Measurements from ENCODE around the gene NOLC1. TPM values are rescaled to one million over a fixed set of nuclear protein-coding genes. Genes with fewer than 3 reads are reported as not detected.

The NOLC1 gene
- total RNA-seq, 1 experiment from 2014 or later = 165 TPM

GRCh38 chr10:102159051-102159597, 6.9 kb downstream of the NOLC1 start:
- Mint-ChIP-seq H3K27me3 (ENCODE audit: low read depth) (no peaks in the 10 kb centered on the region), H3K9me3 (no peaks in the 10 kb centered on the region), H3K4me3 (no peak overlapping the region), H3K36me3 (peaks cover 92% of the 10 kb centered on the region), H3K4me1 (peaks cover 12% of the 10 kb centered on the region), H3K27ac (no peak overlapping the region)
- TF ChIP-seq ZNF317 (CRISPR knock-in tag; IDR thresholded peaks at IDR 0.05; ENCODE audit: borderline replicate concordance, low read depth) = no peak
- TF ChIP-seq, protein P1, sequence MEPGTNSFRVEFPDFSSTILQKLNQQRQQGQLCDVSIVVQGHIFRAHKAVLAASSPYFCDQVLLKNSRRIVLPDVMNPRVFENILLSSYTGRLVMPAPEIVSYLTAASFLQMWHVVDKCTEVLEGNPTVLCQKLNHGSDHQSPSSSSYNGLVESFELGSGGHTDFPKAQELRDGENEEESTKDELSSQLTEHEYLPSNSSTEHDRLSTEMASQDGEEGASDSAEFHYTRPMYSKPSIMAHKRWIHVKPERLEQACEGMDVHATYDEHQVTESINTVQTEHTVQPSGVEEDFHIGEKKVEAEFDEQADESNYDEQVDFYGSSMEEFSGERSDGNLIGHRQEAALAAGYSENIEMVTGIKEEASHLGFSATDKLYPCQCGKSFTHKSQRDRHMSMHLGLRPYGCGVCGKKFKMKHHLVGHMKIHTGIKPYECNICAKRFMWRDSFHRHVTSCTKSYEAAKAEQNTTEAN (CRISPR knock-in tag; IDR thresholded peaks at IDR 0.05) = no peak
- DNase-seq (ENCODE audit: low spot score) (no peak), ATAC-seq (no peak)
- ChIA-PET POLR2A (interaction anchor here (0.6 kb wide), 1 partner anchor 197 kb away, joined by 3 read pairs; no protein-coding TSS in a partner anchor), CTCF (interaction anchor here (0.6 to 2.8 kb wide), 2 partner anchors 11 to 320 kb away, joined by 3 to 18 read pairs; no protein-coding TSS in a partner anchor)

DNA sequence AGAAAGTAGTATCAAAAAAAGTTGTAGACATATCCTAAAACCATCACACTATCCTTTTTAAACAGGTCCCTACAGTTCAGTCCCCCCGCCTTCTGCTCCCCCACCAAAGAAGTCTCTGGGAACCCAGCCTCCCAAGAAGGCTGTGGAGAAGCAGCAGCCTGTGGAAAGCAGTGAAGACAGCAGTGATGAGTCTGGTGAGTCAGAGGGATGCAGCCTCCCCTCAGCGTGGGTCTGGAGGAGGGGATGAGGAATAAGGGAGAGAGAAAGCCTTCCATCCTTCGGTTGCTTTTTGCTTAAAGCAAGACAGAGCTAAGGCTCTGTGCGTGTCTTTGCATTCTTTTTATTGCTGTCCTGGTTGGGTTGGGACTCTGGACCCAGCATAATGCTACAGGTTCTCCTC, 7.6 kb downstream of the NOLC1 start:
- ChIA-PET CTCF (interaction anchor here (1.1 to 2.8 kb wide), 2 partner anchors 10 to 72 kb away, joined by 3 to 18 read pairs; no protein-coding TSS in a partner anchor), POLR2A (interaction anchor here (0.6 kb wide), 1 partner anchor 196 kb away, joined by 3 read pairs; no protein-coding TSS in a partner anchor)
- no peaks in the 10 kb centered on the region for H3K9me3 Mint-ChIP-seq
- ATAC-seq = no peak
- no peaks in the 10 kb centered on the region for H3K27me3 Mint-ChIP-seq (ENCODE audit: low read depth)
- peaks cover 85% of the 10 kb centered on the region for H3K36me3 Mint-ChIP-seq
- TF ChIP-seq GABPB1 (CRISPR knock-in tag; IDR thresholded peaks at IDR 0.05) = no peak
- TF ChIP-seq, protein P2, sequence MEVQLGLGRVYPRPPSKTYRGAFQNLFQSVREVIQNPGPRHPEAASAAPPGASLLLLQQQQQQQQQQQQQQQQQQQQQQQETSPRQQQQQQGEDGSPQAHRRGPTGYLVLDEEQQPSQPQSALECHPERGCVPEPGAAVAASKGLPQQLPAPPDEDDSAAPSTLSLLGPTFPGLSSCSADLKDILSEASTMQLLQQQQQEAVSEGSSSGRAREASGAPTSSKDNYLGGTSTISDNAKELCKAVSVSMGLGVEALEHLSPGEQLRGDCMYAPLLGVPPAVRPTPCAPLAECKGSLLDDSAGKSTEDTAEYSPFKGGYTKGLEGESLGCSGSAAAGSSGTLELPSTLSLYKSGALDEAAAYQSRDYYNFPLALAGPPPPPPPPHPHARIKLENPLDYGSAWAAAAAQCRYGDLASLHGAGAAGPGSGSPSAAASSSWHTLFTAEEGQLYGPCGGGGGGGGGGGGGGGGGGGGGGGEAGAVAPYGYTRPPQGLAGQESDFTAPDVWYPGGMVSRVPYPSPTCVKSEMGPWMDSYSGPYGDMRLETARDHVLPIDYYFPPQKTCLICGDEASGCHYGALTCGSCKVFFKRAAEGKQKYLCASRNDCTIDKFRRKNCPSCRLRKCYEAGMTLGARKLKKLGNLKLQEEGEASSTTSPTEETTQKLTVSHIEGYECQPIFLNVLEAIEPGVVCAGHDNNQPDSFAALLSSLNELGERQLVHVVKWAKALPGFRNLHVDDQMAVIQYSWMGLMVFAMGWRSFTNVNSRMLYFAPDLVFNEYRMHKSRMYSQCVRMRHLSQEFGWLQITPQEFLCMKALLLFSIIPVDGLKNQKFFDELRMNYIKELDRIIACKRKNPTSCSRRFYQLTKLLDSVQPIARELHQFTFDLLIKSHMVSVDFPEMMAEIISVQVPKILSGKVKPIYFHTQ (CRISPR knock-in tag; IDR thresholded peaks at IDR 0.05) = no peak
- no peak overlapping the region for H3K27ac Mint-ChIP-seq
- H3K4me1 Mint-ChIP-seq = peaks cover 8% of the 10 kb centered on the region
- no peak for DNase-seq (ENCODE audit: low spot score)
- H3K4me3 Mint-ChIP-seq = no peak overlapping the region

DNA sequence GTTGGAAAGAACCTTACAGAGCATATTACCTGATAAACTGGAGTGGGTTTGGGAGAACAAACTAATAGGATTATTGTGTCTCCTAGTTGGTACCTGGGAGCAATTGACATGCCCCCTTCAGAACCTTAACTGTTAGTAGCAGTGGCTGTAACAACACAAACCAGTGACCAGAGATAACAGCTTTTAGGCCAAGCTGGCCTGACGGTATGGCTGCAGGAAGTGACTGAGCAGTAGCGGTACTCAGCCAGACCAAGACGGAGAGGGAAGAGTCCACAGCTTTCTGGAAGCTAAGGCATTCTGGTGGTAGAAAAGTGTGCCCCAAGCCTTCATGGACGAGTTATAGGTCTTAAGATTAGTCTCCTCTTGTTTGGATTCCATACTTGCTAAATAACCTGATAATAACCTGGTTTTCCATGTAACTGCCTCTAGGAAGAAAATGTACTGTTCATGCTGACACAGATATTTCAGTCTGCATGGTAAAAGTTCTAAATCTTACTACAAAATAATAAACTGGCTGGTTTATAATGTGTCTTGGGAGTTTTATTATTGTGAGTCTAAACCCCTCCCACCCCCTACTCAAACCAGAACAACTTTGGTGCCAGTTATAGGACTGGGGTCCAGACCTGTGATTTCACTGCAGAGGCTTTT, 11.3 kb downstream of the NOLC1 start:
- H3K9me3 Mint-ChIP-seq = no peaks in the 10 kb centered on the region
- H3K27ac Mint-ChIP-seq = peak overlapping the region; percentile 70; the same call in 1 of the 2 replicates
- ChIA-PET POLR2A (no interaction called here), CTCF (no interaction called here)
- no peak for TF ChIP-seq KAT7 (CRISPR knock-in tag; IDR thresholded peaks at IDR 0.05; ENCODE audit: borderline replicate concordance)
- no peak for TF ChIP-seq HMGA2 (CRISPR knock-in tag; IDR thresholded peaks at IDR 0.05)
- no peak for TF ChIP-seq EMX1 (CRISPR knock-in tag; IDR thresholded peaks at IDR 0.05)
- peaks cover 51% of the 10 kb centered on the region for H3K36me3 Mint-ChIP-seq
- no peak overlapping the region for H3K4me3 Mint-ChIP-seq
- DNase-seq (ENCODE audit: low spot score) (no peak), ATAC-seq (no peak)
- no peaks in the 10 kb centered on the region for H3K27me3 Mint-ChIP-seq (ENCODE audit: low read depth)
- peaks cover 8% of the 10 kb centered on the region for H3K4me1 Mint-ChIP-seq

DNA sequence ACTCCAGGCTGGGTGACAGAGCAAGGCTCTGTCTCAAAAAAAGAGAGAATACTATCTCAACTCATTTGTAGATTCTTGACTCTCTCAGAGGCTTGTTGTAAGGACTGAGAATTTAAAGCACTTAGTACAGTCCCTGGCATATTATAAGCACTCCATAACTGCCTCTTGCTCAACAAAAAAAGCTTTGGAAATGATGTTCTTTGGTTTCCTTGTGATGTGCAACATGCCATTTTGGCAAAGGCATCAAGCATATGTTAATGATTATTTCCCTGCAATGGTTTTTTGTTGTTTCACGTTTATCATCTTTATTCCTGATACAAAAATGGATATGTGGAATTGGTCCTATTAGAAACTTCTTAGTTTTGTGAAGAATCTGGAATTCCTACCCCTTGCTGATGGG, 15.7 kb downstream of the NOLC1 start:
- no peaks in the 10 kb centered on the region for H3K9me3 Mint-ChIP-seq
- ChIA-PET POLR2A (no interaction called here), CTCF (interaction anchor here (0.7 to 3.3 kb wide), 3 partner anchors 26 to 184 kb away, joined by 3 to 24 read pairs (median 5); no protein-coding TSS in a partner anchor)
- H3K27ac Mint-ChIP-seq = no peak overlapping the region
- peaks cover 10% of the 10 kb centered on the region; the same call in 1 of the 2 replicates for H3K36me3 Mint-ChIP-seq
- DNase-seq (ENCODE audit: low spot score) = no peak
- H3K4me3 Mint-ChIP-seq = no peak overlapping the region
- peaks cover 8% of the 10 kb centered on the region for H3K27me3 Mint-ChIP-seq (ENCODE audit: low read depth)
- peaks cover 8% of the 10 kb centered on the region for H3K4me1 Mint-ChIP-seq
- no peak for ATAC-seq
- TF ChIP-seq MAX (CRISPR knock-in tag; IDR thresholded peaks at IDR 0.05) (no peak), KAT7 (CRISPR knock-in tag; IDR thresholded peaks at IDR 0.05; ENCODE audit: borderline replicate concordance) (no peak), NR1H2 (CRISPR knock-in tag; IDR thresholded peaks at IDR 0.05) (no peak), IRF2 (CRISPR knock-in tag; IDR thresholded peaks at IDR 0.05; ENCODE audit: borderline replicate concordance, low read depth) (no peak), ZSCAN18 (CRISPR knock-in tag; IDR thresholded peaks at IDR 0.05) (no peak), ZNF263 (CRISPR knock-in tag; IDR thresholded peaks at IDR 0.05; ENCODE audit: low read depth) (no peak), NR3C1 (CRISPR knock-in tag; conservative IDR thresholded peaks at IDR 0.05; ENCODE audit: low read depth) (no peak)
- TF ChIP-seq, protein P3, sequence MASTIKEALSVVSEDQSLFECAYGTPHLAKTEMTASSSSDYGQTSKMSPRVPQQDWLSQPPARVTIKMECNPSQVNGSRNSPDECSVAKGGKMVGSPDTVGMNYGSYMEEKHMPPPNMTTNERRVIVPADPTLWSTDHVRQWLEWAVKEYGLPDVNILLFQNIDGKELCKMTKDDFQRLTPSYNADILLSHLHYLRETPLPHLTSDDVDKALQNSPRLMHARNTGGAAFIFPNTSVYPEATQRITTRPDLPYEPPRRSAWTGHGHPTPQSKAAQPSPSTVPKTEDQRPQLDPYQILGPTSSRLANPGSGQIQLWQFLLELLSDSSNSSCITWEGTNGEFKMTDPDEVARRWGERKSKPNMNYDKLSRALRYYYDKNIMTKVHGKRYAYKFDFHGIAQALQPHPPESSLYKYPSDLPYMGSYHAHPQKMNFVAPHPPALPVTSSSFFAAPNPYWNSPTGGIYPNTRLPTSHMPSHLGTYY (CRISPR knock-in tag; IDR thresholded peaks at IDR 0.05) = no peak
- TF ChIP-seq, protein P1 (CRISPR knock-in tag; IDR thresholded peaks at IDR 0.05) = no peak
- TF ChIP-seq, protein P2 (CRISPR knock-in tag; IDR thresholded peaks at IDR 0.05) = no peak
